ENCODE results near the gene FXR2.
"Not testable (repeated sequence)": the region's sequence is repeated elsewhere in the genome, so short reads cannot be mapped to it uniquely, and the experiment has no call there.

Gene FXR2

DNA sequence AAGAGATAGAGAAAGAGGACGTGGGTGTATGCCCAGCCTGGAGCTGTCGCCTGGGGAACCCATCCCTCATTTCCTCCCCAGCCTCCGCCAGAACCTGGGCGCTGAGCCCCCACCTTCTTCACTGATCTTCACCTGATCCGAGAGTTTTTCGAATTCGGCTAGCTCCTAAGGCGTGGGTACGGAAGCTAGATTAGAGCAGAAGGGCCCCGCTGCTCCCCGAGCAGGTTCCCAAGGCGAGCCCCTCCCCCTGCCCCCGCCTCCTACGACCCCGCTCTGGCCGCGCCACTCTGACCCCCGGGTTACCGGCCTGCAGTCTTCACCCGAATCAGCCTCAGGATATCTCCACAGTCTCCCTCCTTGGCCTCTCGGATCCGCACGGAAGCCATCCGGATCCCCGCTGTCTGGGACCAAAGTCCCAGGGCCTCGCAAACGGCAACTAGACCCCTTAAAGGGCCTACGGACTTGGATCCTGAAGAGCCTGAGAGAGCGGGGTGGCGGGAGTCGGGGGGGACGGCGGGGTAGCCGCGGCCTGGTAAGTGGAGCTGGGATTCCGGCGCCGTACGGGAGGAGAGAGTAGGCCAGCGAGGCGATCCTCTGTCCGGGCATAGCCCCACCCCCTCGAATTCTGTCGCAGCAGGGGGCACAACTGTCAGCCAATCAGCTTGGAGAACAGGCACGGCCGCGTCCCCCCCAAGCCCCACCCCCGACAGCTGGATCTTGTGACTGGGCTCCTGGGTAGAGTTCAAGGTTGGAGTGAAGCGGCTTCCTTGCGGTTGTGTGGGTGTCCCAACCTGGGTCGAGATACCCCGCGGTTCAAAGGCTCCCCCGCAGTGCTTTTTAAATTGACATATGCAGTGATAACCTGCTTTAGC, 12.8 kb upstream of the FXR2 start, which contains the start of gene SAT2:
Gene SAT2, minus strand, starts transcription at position 572 of the 872 bp plus-strand sequence. Its CDS starts 186 bp downstream, at position 386.
- peak; percentile 69 to 76 for DNase-seq

GRCh38 chr17:7626956-7627249, 12.2 kb upstream of the FXR2 start:
- no peak for DNase-seq

GRCh38 chr17:7626307-7626706, 11.6 kb upstream of the FXR2 start:
- DNase-seq = no peak

DNA sequence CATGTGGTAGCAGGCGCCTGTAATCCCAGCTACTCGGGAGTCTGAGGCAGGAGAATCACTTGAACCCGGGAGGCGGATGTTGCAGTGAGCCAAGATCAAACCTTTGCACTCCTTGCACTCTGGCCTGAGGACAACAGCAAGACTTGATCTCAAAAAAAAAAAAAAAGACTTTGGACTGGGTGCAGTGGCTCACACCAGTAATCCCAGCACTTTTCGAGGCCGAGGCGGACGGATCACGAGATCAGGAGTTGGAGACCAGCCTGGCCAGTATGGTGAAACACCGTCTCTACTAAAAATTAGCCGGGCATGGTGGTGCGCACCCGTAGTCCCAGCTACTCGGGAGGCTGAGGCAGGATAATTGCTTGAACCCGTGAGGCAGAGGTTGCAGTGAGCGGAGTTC, 11.1 kb upstream of the FXR2 start:
- not testable (repeated sequence) for DNase-seq

GRCh38 chr17:7623661-7624060, 9.0 kb upstream of the FXR2 start:
- no peak for DNase-seq

- no peak for DNase-seq
These were observed 6.1 kb upstream of the FXR2 start for GRCh38 chr17:7620835-7621234.

GRCh38 chr17:7618608-7619007, 3.9 kb upstream of the FXR2 start:
- no peak for DNase-seq

DNA sequence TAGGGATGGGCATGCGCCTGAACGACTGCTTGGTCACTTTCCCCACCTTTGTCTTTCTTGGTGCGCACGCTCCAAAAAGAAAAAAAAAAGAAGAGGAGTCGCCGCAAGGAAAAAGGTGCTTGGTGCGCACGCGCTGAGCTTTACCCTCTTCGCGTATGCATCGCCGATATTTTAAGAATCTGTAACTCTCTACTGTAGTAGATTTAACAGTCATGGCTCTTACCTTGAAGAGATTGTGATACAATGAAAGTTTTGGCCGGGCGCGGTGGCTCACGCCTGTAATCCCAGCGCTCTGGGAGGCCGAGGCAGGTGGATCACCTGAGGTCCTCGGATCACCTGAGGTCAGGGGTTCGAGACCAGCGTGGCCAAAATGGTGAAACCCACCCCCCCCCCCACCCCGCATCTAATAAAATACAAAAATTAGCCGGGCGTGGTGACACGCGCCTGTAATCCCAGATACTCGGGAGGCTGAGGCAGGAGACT, 609 bp upstream of the FXR2 start:
- DNase-seq = no peak

GRCh38 chr17:7613769-7614424, 800 bp downstream of the FXR2 start:
- no peak for DNase-seq

- DNase-seq = no peak
These were observed 2.4 kb downstream of the FXR2 start for GRCh38 chr17:7612294-7612640.

GRCh38 chr17:7611635-7612293, 2.9 kb downstream of the FXR2 start:
- no peak for DNase-seq

DNA sequence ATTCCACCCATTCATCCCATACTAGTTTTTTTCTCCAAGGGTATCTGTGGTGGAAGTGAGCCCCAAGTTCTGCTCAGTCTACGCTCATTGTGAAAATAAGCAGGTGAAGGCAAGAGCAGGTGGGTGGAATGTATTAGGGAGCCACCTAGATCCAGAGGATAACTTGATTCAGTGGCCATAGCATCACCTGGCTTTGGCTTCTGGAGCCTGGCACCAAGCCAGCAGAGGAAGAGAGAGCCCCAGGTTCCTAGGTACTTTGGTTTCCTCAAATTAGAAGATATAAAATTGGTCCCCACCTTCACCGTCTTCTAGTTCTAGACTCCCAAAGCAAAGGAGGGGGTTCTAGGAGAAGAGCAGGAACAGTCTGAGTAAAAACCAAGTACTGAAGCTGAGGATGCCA, 4.1 kb downstream of the FXR2 start:
- DNase-seq = no peak

GRCh38 chr17:7606280-7606679, 8.4 kb downstream of the FXR2 start:
- no peak for DNase-seq

GRCh38 chr17:7597561-7597960, 17.1 kb downstream of the FXR2 start:
- not testable (repeated sequence) for DNase-seq

- no peak for DNase-seq
These were observed 21.4 kb downstream of the FXR2 start for GRCh38 chr17:7593296-7593695.

DNA sequence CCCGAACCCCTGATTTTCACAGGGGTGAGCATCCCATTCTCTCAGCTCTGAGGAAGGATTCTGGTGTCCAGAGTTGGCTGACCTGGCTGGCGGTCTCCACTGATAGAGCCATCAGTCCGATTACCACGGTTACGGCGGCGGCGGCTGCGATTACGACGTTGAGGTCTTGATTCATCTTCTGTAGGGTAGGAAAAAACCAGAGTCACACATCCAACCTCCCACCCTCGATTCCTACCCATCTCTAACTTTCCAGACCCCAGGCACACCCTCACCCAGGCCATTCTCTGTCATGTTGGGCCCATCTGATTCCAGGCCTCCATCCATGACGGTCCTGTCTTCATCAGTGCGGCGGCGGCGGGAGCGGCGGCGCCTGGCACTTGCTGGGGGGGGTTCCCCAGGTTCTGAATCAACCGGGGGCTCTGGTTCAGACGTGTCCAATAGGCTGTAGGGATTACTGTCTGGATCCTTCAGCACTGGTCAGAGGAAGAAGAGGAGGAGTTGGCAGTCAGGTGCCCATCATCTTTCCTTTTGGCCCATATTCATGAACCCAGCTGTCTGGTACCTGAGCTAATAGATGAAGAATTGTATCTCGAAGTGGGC, 22.2 kb downstream of the FXR2 start:
- DNase-seq = no peak

DNA sequence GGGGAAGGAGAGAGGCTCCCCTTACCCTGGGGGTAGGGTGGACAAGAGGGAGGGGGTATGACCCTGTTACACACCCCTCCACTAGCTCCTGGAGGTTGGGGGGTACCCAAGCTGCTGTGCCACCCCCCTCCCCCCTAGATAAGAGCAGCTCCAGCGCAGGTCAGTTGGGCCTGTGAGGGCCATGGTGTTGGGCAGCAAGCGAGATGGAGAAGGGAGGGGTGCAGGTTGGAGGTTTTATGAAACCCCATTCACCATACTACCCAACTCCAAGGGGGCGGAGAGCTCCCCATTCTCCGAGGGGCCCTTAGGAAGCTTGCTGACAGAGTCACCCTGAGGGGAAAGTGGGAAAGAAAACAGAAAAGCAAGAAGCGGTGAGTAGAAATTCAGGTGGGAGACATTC, 23.1 kb downstream of the FXR2 start:
- no peak for DNase-seq

GRCh38 chr17:7590743-7591142, 24.0 kb downstream of the FXR2 start:
- no peak for DNase-seq

DNA sequence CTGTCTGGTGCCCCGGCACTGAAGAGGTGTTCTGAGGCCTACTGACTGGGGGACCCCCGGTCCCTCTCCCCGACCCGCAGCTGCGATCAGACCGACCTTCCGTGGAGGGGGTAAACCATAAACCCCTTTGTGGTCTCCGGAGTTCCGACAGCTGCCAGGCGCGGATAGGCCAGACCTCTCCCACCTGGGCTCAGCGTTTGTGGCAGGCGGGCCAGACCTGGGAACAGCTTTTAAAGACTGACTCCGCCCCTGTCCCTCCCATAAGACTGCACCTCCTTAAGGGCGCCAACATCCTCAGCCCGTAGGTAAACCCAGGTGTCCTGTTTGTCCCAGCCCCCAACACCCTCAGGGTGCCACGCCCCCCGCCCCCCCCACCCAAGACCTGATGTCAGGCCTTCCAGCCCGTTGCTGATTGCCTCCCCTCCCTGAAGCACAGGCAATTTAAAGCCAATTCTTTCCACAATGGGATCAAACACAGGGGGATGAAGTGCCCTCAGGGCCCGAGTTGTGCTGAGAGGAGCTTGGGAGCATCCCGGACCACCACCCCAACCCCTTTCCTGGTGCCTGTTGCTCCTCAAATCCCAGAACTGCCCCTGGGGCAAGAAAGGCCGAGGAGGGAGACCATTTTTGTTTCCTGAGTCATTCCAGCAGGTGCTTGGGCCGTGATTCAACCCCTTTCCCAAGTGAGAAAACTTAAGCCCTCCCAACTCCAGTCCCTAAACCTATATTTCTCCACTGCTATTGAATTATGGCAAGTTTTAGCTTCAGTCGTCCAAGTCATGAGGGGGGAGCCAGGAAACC, 24.6 kb downstream of the FXR2 start, which contains the start of gene SOX15:
Gene SOX15, minus strand, starts transcription at position 204 of the 801 bp plus-strand sequence. CDS start 418 bp downstream, outside the sequence.
- no peak for DNase-seq

DNA sequence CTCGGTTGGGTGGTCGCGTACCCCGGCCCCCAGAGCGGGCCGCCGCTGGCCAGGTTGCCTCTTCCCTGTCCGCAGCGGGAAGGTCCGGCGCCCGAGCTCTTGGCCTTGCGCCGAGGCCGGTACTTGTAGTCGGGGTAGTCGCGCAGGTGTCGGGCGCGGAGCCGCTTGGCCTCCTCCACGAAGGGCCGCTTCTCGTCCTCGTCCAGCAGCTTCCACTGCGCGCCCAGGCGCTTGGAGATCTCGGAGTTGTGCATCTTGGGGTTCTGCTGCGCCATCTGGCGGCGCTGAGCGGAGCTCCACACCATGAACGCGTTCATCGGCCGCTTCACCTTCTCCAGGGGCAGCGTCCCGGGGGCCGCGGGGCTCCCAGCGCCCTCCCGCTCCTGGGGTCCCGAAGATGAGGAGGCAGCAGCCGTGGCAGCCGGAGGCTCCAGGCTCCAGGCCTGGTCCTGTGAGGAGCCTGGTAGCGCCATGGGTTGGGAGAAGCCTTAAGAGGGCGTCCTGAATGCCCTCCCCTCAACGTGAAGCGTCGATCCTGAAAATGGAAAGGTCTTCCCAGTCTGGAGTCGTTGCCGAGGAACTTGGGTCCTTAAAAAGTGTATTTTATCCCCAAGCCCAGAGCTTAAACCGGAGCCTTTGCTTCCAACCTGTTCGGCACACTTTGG, 25.4 kb downstream of the FXR2 start:
- peak; percentile 44 to 51 for DNase-seq

DNA sequence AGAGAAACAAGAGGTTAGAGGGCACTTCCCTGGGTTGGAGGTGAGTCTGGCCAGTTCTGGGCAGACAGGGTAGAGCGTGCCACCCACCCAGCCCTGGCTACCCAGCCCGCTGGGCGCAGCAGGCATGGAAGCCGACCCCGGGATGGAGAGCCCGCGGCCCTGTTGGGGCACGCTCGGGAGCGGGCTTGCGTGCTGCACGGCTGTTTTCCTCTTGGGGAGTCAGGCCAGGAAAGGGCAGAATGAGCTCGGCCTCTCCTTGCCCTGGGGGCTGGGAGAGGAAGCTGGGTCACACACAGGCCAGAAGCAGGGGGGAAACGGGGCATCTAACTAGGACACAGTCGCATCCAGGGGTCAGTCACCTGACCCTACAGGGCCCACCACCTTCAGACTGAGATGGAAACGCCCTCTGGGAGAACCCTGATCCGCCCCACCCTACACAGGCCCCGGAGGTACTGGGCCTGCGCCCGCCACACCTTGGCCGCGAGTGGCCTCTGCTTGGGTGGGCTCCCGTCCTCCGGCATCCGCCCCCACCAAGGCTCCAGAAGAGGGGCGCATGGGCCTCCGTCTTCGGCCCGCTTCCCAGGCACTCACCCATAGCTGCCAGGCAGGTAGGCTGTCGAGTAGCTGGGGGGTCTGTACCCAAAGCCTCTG, 26.0 kb downstream of the FXR2 start:
- no peak for DNase-seq

All from Kasumi-1 (cell line).